DMS153 treated with DMSO at 0.1 percent for 48 hours (cell line): ENCODE data around the gene WDR7.

Experiments
- DNase-seq: peaks from one replicate; lab custom pipeline; 2025; ENCODE audit not compliant: unreplicated experiment; lab: John Stamatoyannopoulos, UW

WDR7 gene

GRCh38 chr18:57073501-57074187, 422.5 kb downstream of the WDR7 start:
- DNase-seq = no peak

GRCh38 chr18:57075716-57076400, 424.7 kb downstream of the WDR7 start:
- DNase-seq = no peak

- DNase-seq = no peak
These were observed 426.0 kb downstream of the WDR7 start for GRCh38 chr18:57077005-57077765.

- DNase-seq = no peak
These were observed 426.8 kb downstream of the WDR7 start for GRCh38 chr18:57077786-57078552.

- no peak for DNase-seq
These were observed 427.5 kb downstream of the WDR7 start for GRCh38 chr18:57078614-57079013.

GRCh38 chr18:57080479-57080878, 429.3 kb downstream of the WDR7 start:
- DNase-seq = no peak

- no peak for DNase-seq
These were observed 430.7 kb downstream of the WDR7 start for GRCh38 chr18:57081899-57082298.

GRCh38 chr18:57083485-57083884, 432.3 kb downstream of the WDR7 start:
- DNase-seq = no peak

GRCh38 chr18:57084331-57085271, 433.4 kb downstream of the WDR7 start:
- no peak for DNase-seq

- DNase-seq = no peak
These were observed 434.2 kb downstream of the WDR7 start for GRCh38 chr18:57085371-57085770.

GRCh38 chr18:57086163-57086562, 435.0 kb downstream of the WDR7 start:
- DNase-seq = no peak
